Activated CD8-positive, alpha-beta T cell treated with anti-CD3 and anti-CD28 coated beads, Interleukin-2, amount 10 ng/mL, durations not matched to agents 7 days and 5 days (primary cell): ENCODE data around the gene MAGEF1. TPM values are rescaled to one million over a fixed set of nuclear protein-coding genes. Genes with fewer than 3 reads are reported as not detected.

Experiments
- ATAC-seq: fragments of 150-1000 bp; cut with Tn5 transposase; one replicate; pipeline ENCODE4 v1.10.0; 2021; ENCODE audit warnings: moderate library complexity
- CTCF ChIA-PET: fragments of 350-600 bp; sonication (Branson Sonifier 250); formaldehyde crosslinking; loops from one replicate; lab custom pipeline; 2021; ENCODE audit warnings: antibody characterized with exemption; lab: Charles Lee
- POLR2A ChIA-PET: fragments of 350-600 bp; sonication (Branson Sonifier 250); formaldehyde crosslinking; loops from one replicate; lab custom pipeline; 2021; ENCODE audit warnings: antibody characterized with exemption; lab: Charles Lee
- DNase-seq: peaks from one replicate; pipeline ENCODE4 v3.0.0-alpha.2; 2020
- H3K27ac Mint-ChIP-seq: one replicate; pipeline ENCODE4 v1.8.0; 2021; ENCODE audit warnings: mild to moderate bottlenecking, mixed read lengths
- H3K27me3 Mint-ChIP-seq: one replicate; pipeline ENCODE4 v1.8.0; 2021; ENCODE audit warnings: low read depth, mixed read lengths
- H3K36me3 Mint-ChIP-seq: one replicate; pipeline ENCODE4 v1.8.0; 2021; ENCODE audit warnings: low read depth, mixed read lengths
- H3K4me1 Mint-ChIP-seq: one replicate; pipeline ENCODE4 v1.8.0; 2021; ENCODE audit warnings: low read depth, mixed read lengths
- H3K4me3 Mint-ChIP-seq: one replicate; pipeline ENCODE4 v1.8.0; 2021; ENCODE audit warnings: mild to moderate bottlenecking, mixed read lengths
- H3K9me3 Mint-ChIP-seq: one replicate; pipeline ENCODE4 v1.8.0; 2022; ENCODE audit warnings: mixed read lengths; ENCODE audit not compliant: insufficient read depth
- total RNA-seq, 2 experiments: library from RNA; stranded (reverse); gene quantifications; one replicate each; pipeline ENCODE4 v1.2.3, GENCODE V29; 2021

Gene MAGEF1
- total RNA-seq, 2 experiments from 2014 or later: 2.0 to 2.1 TPM

GRCh38 chr3:184670091-184670602 lies 41.7 kb downstream of the MAGEF1 start:
- H3K4me3 Mint-ChIP-seq: no peak overlapping the region
- CTCF ChIA-PET: no interaction called here
- peaks cover 22% of the 10 kb centered on the region for H3K27me3 Mint-ChIP-seq
- H3K36me3 Mint-ChIP-seq: no peaks in the 10 kb centered on the region
- DNase-seq (no peak), ATAC-seq (no peak)
- POLR2A ChIA-PET: no interaction called here
- no peaks in the 10 kb centered on the region for H3K9me3 Mint-ChIP-seq
- H3K4me1 Mint-ChIP-seq: no peaks in the 10 kb centered on the region
- H3K27ac Mint-ChIP-seq: no peak overlapping the region

GRCh38 chr3:184669578-184669977 lies 42.3 kb downstream of the MAGEF1 start:
- no peaks in the 10 kb centered on the region for H3K4me1 Mint-ChIP-seq
- H3K27ac Mint-ChIP-seq: no peak overlapping the region
- ATAC-seq (no peak), DNase-seq (no peak)
- ChIA-PET POLR2A (no interaction called here), CTCF (interaction anchor here (1.0 kb wide), 1 partner anchor 11 kb away, joined by 3 read pairs; no protein-coding TSS in a partner anchor)
- H3K9me3 Mint-ChIP-seq: no peaks in the 10 kb centered on the region
- H3K27me3 Mint-ChIP-seq: peaks cover 19% of the 10 kb centered on the region
- no peak overlapping the region for H3K4me3 Mint-ChIP-seq
- H3K36me3 Mint-ChIP-seq: no peaks in the 10 kb centered on the region

DNA sequence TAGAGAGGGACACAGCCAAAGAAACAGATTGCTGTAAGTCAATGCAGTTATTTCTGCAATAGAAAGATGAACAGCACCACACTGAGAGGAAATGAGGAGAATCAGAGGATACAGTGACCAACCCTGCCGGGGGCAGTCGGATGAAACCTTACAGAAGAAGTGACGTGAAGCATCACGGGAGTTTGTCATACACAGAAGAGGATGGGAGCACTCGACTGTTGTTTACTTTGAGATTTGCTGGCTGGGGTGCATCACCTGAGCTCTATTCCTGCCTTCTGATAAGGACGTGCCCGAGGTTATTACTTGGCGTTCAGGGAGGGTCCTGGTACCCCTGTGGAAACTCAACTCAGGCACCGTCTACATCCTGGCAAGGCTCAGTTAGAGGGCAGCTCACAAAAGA lies 45.4 kb downstream of the MAGEF1 start:
- DNase-seq: no peak
- Mint-ChIP-seq H3K4me1 (no peaks in the 10 kb centered on the region), H3K27ac (no peak overlapping the region), H3K36me3 (no peaks in the 10 kb centered on the region), H3K27me3 (peaks cover 14% of the 10 kb centered on the region), H3K4me3 (no peak overlapping the region), H3K9me3 (no peaks in the 10 kb centered on the region)
- no peak for ATAC-seq
- CTCF ChIA-PET: interaction anchor here (1.0 kb wide), 1 partner anchor 60 kb away, joined by 3 read pairs; no protein-coding TSS in a partner anchor
- POLR2A ChIA-PET: no interaction called here

DNA sequence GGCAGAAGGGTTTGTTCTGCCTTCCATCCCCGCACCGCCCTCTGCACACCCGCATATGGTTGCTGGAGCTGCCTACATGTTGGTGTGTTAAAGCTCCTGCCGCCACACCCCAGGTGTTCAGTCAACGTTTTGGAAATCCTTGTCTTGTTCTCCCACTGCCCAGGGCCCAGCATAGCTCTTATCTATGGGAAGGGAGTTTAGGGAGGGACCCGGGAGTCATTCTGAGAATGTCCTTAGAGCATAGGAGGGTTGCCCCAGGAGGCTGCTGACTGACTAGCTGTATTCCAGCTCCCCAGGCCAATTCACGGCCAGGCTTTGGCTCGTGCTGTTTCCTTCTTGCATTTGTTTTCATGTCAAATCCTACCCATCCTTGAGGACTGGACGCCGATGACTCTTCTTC lies 46.8 kb downstream of the MAGEF1 start:
- Mint-ChIP-seq H3K4me3 (no peak overlapping the region), H3K27me3 (peaks cover 13% of the 10 kb centered on the region), H3K27ac (no peak overlapping the region), H3K4me1 (peaks cover 6% of the 10 kb centered on the region), H3K36me3 (no peaks in the 10 kb centered on the region), H3K9me3 (no peaks in the 10 kb centered on the region)
- ATAC-seq: no peak
- ChIA-PET POLR2A (no interaction called here), CTCF (interaction anchor here (1.0 kb wide), 2 partner anchors 62 to 104 kb away, joined by 3 read pairs; partner anchors contain the start of gene EPHB3)
- DNase-seq: no peak

- peaks cover 6% of the 10 kb centered on the region for H3K4me1 Mint-ChIP-seq
- DNase-seq (no peak), ATAC-seq (no peak)
- H3K27me3 Mint-ChIP-seq: peaks cover 13% of the 10 kb centered on the region
- no peak overlapping the region for H3K27ac Mint-ChIP-seq
- no peak overlapping the region for H3K4me3 Mint-ChIP-seq
- H3K9me3 Mint-ChIP-seq: no peaks in the 10 kb centered on the region
- no peaks in the 10 kb centered on the region for H3K36me3 Mint-ChIP-seq
- CTCF ChIA-PET: no interaction called here
- POLR2A ChIA-PET: no interaction called here
These were observed 48.1 kb downstream of the MAGEF1 start for GRCh38 chr3:184663756-184664155.

DNA sequence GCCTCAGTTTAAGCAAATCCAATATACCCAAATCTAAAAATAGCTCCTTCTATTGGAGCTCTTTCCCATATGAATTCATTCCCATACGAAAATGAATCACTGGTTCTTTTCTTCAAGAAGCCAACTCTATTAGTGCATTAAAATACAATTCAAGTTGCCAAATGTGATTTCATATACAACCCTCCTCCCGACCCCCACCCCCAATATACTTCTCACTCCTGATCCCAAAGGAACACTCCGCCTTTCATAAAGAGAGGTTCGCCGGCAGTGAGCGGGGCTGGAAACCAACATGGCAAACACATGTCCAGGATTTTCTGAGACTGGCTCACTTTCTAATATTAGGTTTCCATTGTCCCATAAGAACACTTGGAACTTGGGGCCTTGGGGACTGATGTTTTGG lies 48.5 kb downstream of the MAGEF1 start:
- CTCF ChIA-PET: no interaction called here
- no peaks in the 10 kb centered on the region for H3K36me3 Mint-ChIP-seq
- H3K27me3 Mint-ChIP-seq: peaks cover 13% of the 10 kb centered on the region
- H3K4me3 Mint-ChIP-seq: no peak overlapping the region
- H3K4me1 Mint-ChIP-seq: peaks cover 6% of the 10 kb centered on the region
- POLR2A ChIA-PET: no interaction called here
- no peak for DNase-seq
- no peak for ATAC-seq
- H3K9me3 Mint-ChIP-seq: no peaks in the 10 kb centered on the region
- no peak overlapping the region for H3K27ac Mint-ChIP-seq

- ATAC-seq (no peak), DNase-seq (no peak)
- no peak overlapping the region for H3K27ac Mint-ChIP-seq
- peaks cover 10% of the 10 kb centered on the region for H3K27me3 Mint-ChIP-seq
- H3K9me3 Mint-ChIP-seq: no peaks in the 10 kb centered on the region
- ChIA-PET CTCF (no interaction called here), POLR2A (interaction anchor here (0.6 kb wide), 1 partner anchor 49 kb away, joined by 3 read pairs; no protein-coding TSS in a partner anchor)
- H3K4me1 Mint-ChIP-seq: peaks cover 6% of the 10 kb centered on the region
- no peaks in the 10 kb centered on the region for H3K36me3 Mint-ChIP-seq
- no peak overlapping the region for H3K4me3 Mint-ChIP-seq
These were observed 49.7 kb downstream of the MAGEF1 start for GRCh38 chr3:184662187-184662586.

- Mint-ChIP-seq H3K27me3 (peaks cover 4% of the 10 kb centered on the region), H3K9me3 (no peaks in the 10 kb centered on the region), H3K4me3 (no peak overlapping the region), H3K36me3 (no peaks in the 10 kb centered on the region), H3K27ac (no peak overlapping the region), H3K4me1 (peaks cover 6% of the 10 kb centered on the region)
- CTCF ChIA-PET: no interaction called here
- ATAC-seq: no peak
- POLR2A ChIA-PET: no interaction called here
- DNase-seq: no peak
These were observed 50.9 kb downstream of the MAGEF1 start for GRCh38 chr3:184660931-184661330.

Other genes with a start within 250 kb of the MAGEF1 start
- under 1 TPM; 0.11 to 0.13 TPM for gene EPHB3, start 150.3 kb downstream of the MAGEF1 start, total RNA-seq
- 10 to 100 TPM; 47.6 to 51.8 TPM for gene VPS8, start 100.1 kb upstream of the MAGEF1 start, total RNA-seq